MM.1S (cell line): ENCODE measurements around the gene CADPS.

ENCODE experiments used
- DNase-seq: peaks from one replicate; pipeline ENCODE4 v3.0.0-alpha.2; 2015
- H2AFZ ChIP-seq: fragments of 300-600 bp; sonication (generic); 2 replicates; pipeline ENCODE4 v1.6.0; 2016; ENCODE audit warnings: antibody characterized with exemption, low read length
- H3F3A ChIP-seq: fragments of 300-600 bp; sonication (generic); 2 replicates; pipeline ENCODE4 v1.6.1; 2016; ENCODE audit warnings: mild to moderate bottlenecking, antibody characterized with exemption, low read length, moderate library complexity, mixed read lengths; ENCODE audit not compliant: insufficient read depth
- H3K27ac ChIP-seq: fragments of 300-600 bp; sonication (generic); 2 replicates; pipeline ENCODE4 v1.5.1; 2016; ENCODE audit warnings: mild to moderate bottlenecking, low read length
- H3K27me3 ChIP-seq: fragments of 300-600 bp; sonication (generic); replicated peaks from 2 replicates; pipeline ENCODE4 v1.6.0; 2016; ENCODE audit warnings: low read length; ENCODE audit not compliant: insufficient read depth
- H3K36me3 ChIP-seq: fragments of 300-600 bp; sonication (generic); replicated peaks from 2 replicates; pipeline ENCODE4 v1.6.1; 2016; ENCODE audit warnings: mild to moderate bottlenecking, low read length, mixed read lengths; ENCODE audit not compliant: insufficient read depth
- H3K4me1 ChIP-seq: fragments of 300-600 bp; sonication (generic); 2 replicates; pipeline ENCODE4 v1.6.1; 2016; ENCODE audit warnings: low read length, mixed read lengths
- H3K4me2 ChIP-seq: fragments of 300-600 bp; sonication (generic); 2 replicates; pipeline ENCODE4 v1.6.0; 2016; ENCODE audit warnings: low read depth, low read length
- H3K4me3 ChIP-seq: fragments of 300-600 bp; sonication (generic); 2 replicates; pipeline ENCODE4 v1.5.1; 2016; ENCODE audit warnings: low read length, mixed read lengths
- H3K79me2 ChIP-seq: fragments of 300-600 bp; sonication (generic); 2 replicates; pipeline ENCODE4 v1.6.1; 2016; ENCODE audit warnings: mixed run types, low read length, mixed read lengths
- H3K9ac ChIP-seq: fragments of 300-600 bp; sonication (generic); 2 replicates; pipeline ENCODE4 v1.6.1; 2016; ENCODE audit warnings: low read length, mixed read lengths
- H3K9me2 ChIP-seq: fragments of 300-600 bp; sonication (generic); replicated peaks from 2 replicates; pipeline ENCODE4 v1.6.1; 2016; ENCODE audit warnings: mild to moderate bottlenecking, low read length, mixed read lengths; ENCODE audit not compliant: insufficient read depth
- H3K9me3 ChIP-seq: fragments of 300-600 bp; sonication (generic); replicated peaks from 2 replicates; pipeline ENCODE4 v1.6.1; 2016; ENCODE audit warnings: mild to moderate bottlenecking, low read length, mixed read lengths; ENCODE audit not compliant: insufficient read depth
- H4K20me1 ChIP-seq: fragments of 300-600 bp; sonication (generic); 2 replicates; pipeline ENCODE4 v1.6.1; 2016; ENCODE audit warnings: mild to moderate bottlenecking, low read length, moderate library complexity, mixed read lengths; ENCODE audit not compliant: insufficient read depth
- EZH2 ChIP-seq: fragments of 300-600 bp; sonication (generic); optimal IDR thresholded peaks from 2 replicates; pipeline ENCODE3; 2017; ENCODE audit warnings: low read depth, mild to moderate bottlenecking, antibody characterized with exemption, low read length, mixed read lengths
- EZH2phosphoT487 ChIP-seq: fragments of 300-600 bp; sonication (generic); IDR thresholded peaks from 2 replicates; pipeline ENCODE4 v1.6.1; 2018; ENCODE audit warnings: antibody characterized with exemption, low read length
- TF ChIP-seq, protein P1 (sequence below): fragments of 300-600 bp; sonication (generic); IDR thresholded peaks from 2 replicates; pipeline ENCODE4 v1.5.1; 2016; ENCODE audit warnings: antibody characterized with exemption, low read length, mixed read lengths

CADPS gene

DNA sequence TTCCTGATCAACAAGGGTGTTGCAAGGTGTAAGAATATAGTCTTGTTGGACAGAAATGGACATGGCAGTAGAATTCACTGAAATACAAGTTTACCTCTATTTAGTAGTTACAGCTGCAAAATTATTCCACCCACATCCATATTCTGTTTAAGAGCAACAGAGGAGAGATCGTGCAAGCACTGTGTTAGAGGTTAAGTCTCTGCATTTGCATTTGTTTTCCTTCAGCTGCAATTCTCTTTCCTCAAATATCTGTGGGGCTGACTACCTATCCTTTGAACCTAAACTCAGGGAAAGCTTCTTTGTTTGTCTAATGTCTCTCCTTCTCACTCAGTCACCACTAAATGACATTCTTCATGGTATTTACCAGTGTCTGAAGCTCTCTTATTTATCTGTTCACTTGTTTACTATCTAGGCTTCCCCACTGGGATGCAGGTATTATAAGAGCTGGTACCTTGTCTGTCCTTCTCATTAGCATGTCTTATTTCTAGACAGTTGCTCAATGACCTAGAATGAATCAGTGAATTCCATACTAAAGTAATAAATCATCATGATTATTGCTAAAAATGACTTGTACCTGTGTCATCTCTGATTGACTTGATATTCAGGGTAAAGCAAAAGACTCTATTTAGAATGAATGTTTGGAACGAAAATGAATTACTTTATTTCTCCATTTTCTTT lies 326.5 kb downstream of the CADPS start:
- H3K9ac ChIP-seq: no peak overlapping the region
- H3K4me1 ChIP-seq: no peaks in the 10 kb centered on the region
- H3K36me3 ChIP-seq: no peaks in the 10 kb centered on the region
- no peaks in the 10 kb centered on the region for H3K9me2 ChIP-seq
- H2AFZ ChIP-seq: no peak overlapping the region
- no peak for DNase-seq
- H3K9me3 ChIP-seq: no peaks in the 10 kb centered on the region
- H3K79me2 ChIP-seq: no peaks in the 10 kb centered on the region
- no peaks in the 10 kb centered on the region for H3F3A ChIP-seq
- TF ChIP-seq, protein P1, sequence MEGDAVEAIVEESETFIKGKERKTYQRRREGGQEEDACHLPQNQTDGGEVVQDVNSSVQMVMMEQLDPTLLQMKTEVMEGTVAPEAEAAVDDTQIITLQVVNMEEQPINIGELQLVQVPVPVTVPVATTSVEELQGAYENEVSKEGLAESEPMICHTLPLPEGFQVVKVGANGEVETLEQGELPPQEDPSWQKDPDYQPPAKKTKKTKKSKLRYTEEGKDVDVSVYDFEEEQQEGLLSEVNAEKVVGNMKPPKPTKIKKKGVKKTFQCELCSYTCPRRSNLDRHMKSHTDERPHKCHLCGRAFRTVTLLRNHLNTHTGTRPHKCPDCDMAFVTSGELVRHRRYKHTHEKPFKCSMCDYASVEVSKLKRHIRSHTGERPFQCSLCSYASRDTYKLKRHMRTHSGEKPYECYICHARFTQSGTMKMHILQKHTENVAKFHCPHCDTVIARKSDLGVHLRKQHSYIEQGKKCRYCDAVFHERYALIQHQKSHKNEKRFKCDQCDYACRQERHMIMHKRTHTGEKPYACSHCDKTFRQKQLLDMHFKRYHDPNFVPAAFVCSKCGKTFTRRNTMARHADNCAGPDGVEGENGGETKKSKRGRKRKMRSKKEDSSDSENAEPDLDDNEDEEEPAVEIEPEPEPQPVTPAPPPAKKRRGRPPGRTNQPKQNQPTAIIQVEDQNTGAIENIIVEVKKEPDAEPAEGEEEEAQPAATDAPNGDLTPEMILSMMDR: no peak
- TF ChIP-seq EZH2phosphoT487 (no peak), EZH2 (no peak)
- no peak overlapping the region for H3K4me3 ChIP-seq
- no peak overlapping the region for H3K27ac ChIP-seq
- H3K4me2 ChIP-seq: no peak overlapping the region
- no peaks in the 10 kb centered on the region for H4K20me1 ChIP-seq
- no peaks in the 10 kb centered on the region for H3K27me3 ChIP-seq

DNA sequence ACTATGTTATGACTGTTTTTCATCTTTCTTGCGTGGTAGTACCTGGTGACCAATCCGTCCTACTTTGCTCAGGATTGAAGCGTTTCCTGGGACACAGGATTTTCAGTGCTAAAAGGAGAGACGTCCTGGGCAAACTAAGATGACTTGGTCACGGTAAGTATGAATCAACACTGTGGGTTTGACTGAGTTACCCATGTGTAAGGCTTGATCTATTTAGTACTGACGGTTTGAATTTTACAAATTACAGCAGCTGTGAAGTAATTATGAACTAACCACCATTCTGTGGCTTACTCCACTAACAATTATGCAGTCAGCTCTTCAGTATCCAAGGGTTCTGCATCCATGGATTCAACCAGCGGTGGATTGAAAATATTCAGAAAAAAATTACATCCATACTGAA lies 328.9 kb downstream of the CADPS start:
- DNase-seq: no peak
- H3K36me3 ChIP-seq: no peaks in the 10 kb centered on the region
- no peak overlapping the region for H3K9ac ChIP-seq
- no peak overlapping the region for H3K4me2 ChIP-seq
- no peaks in the 10 kb centered on the region for H4K20me1 ChIP-seq
- H2AFZ ChIP-seq: no peak overlapping the region
- no peaks in the 10 kb centered on the region for H3K79me2 ChIP-seq
- no peaks in the 10 kb centered on the region for H3K4me1 ChIP-seq
- no peaks in the 10 kb centered on the region for H3K27me3 ChIP-seq
- no peaks in the 10 kb centered on the region for H3K9me2 ChIP-seq
- no peak overlapping the region for H3K4me3 ChIP-seq
- TF ChIP-seq EZH2phosphoT487 (no peak), EZH2 (no peak)
- TF ChIP-seq, protein P1: no peak
- no peaks in the 10 kb centered on the region for H3F3A ChIP-seq
- no peak overlapping the region for H3K27ac ChIP-seq
- H3K9me3 ChIP-seq: no peaks in the 10 kb centered on the region

GRCh38 chr3:62542185-62542584 lies 333.0 kb downstream of the CADPS start:
- H3K4me2 ChIP-seq: no peak overlapping the region
- no peak for DNase-seq
- H3K27me3 ChIP-seq: no peaks in the 10 kb centered on the region
- H4K20me1 ChIP-seq: no peaks in the 10 kb centered on the region
- H3K4me3 ChIP-seq: no peak overlapping the region
- no peaks in the 10 kb centered on the region for H3K9me2 ChIP-seq
- H2AFZ ChIP-seq: no peak overlapping the region
- no peaks in the 10 kb centered on the region for H3K4me1 ChIP-seq
- H3K36me3 ChIP-seq: no peaks in the 10 kb centered on the region
- H3K79me2 ChIP-seq: no peaks in the 10 kb centered on the region
- TF ChIP-seq, protein P1: no peak
- no peak for TF ChIP-seq EZH2phosphoT487
- TF ChIP-seq EZH2: no peak
- H3K27ac ChIP-seq: no peak overlapping the region
- no peaks in the 10 kb centered on the region for H3F3A ChIP-seq
- no peak overlapping the region for H3K9ac ChIP-seq
- no peaks in the 10 kb centered on the region for H3K9me3 ChIP-seq
